Fibroblast of skin of right quadriceps (primary cell): Measurements from ENCODE around the gene PTP4A1.
"Not testable (repeated sequence)": the region's sequence is repeated elsewhere in the genome, so short reads cannot be mapped to it uniquely, and the experiment has no call there.

ENCODE experiments used
- DNase-seq: peaks from one replicate; pipeline ENCODE4 v3.0.0-alpha.2; 2013

PTP4A1 gene

DNA sequence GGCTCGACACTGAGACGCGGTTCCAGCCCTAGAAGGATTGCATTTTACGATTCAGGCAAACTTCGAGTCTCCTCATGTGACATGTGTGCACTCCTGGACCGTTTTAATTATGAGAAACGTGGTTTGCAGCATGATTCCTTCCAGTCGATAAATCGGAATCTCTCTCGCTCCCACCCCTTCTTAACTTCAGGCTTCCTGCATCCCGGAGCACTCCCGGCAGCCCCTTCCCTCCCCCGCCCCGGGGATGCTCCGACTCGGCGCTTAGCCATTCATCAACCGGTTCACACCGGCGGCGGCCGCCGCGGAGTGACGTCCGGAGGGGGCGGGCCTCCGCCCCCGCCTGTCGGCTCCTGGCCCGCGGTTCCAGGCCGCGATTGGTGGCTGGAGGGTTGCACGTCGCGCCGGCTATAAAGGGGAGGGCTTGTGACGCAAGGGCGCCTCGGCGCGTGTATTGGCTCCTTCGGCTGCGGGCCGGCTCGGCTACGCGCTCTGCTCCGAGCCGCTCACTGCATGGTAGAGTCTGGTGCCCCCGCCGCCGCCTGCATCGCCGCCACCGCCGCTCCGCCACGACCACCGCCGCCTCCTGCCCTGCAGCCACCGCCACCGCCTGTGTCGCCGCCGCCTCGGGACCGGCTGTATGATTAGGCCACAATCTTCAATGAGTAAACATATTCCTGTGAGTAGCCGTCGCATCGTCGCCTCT is at the start of gene PTP4A1, which contains the start of gene LOC128125822:
Gene PTP4A1 (plus strand): TSS at position 437 of the 703 bp plus-strand sequence. CDS start 4,401 bp downstream, outside the sequence.
Gene LOC128125822 (plus strand): TSS at position 437 of the 703 bp plus-strand sequence.
- peak; percentile 98 for DNase-seq

DNA sequence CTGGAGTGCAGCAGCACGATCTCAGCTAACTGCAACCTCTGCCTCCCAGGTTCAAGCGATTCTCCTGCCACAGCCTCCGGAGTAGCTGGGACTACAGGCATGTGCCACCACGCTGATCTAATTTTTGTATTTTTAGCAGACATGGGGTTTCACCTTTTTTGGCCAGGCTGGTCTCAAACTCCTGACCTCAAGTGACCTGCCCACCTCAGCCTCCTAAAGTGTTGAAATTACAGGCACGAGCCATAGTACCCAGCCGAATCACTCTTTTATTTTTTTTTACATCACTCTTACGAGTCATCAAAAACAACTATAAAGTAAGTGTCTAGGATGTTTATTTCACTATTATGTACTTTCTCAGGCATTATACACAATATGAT is 49.4 kb upstream of the PTP4A1 start:
- not testable (repeated sequence) for DNase-seq

DNA sequence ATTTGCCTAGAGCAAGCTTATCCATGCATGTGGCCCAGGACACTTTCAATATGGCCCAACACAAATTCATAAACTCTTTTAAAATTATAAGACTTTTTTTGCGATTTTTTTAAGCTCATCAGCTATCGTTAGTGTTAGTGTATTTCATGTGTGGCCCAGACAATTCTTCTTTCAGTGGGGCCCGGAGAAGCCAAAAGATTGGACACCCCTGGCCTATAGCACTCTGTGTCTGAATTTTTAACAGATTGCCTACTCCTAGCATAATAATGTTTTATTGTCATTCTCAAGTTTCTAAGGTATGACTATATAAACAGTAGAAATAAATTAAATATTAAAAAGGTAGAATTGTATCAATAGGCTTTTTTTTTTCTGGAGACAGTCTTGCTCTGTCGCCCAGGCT is 48.6 kb upstream of the PTP4A1 start:
- no peak for DNase-seq

DNA sequence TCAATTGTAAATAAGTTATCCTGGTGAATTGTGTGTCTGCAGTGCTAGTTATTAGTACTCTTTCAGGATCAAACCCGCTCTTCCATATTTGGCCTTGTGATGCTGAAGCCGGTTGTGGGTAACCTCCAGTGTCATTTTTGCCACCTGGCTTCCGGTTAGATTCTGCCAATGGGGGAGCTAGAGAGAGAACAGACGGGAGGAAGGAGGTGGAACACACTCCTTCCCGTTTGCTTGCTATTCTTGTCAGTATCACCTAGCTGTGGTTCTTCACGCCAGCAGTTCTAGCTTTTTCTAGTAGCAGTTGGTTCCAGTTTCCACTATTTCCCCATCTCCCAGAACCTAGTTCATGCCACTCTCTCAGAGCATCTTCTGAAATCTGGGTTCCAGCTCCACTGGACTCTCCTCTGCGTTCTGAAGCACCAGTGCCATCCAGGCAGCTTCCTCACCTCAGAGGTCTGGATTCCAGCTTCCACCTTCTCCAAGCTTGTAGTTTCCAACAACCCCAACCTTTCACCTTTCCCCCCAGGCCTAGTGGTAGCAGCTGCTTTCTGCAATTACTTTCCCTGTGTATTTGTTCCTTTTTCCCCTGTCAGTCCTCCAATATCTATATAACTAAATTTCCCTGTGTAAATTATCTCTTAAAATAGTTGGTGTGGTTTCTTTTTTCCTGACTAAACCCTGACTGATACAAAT is 46.9 kb upstream of the PTP4A1 start:
- no peak for DNase-seq

DNA sequence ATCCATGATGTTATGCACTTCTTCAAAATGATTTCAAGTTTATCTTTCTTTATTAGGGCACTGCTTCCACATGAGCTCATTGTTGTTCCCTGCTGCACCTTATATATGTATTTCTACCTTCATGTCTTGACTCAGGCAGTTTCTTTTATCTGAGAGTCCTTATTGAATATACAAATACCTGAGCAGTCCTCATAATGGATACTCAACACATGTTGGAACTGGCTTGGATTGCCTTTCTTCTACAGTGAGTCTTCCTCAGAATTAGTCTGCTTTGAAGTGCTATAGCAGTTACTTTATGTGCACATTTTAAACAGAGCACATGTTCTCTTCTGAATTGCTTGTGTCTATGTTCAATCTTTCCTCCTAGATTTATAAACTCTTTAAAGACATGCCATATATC is 45.3 kb upstream of the PTP4A1 start:
- DNase-seq: no peak

DNA sequence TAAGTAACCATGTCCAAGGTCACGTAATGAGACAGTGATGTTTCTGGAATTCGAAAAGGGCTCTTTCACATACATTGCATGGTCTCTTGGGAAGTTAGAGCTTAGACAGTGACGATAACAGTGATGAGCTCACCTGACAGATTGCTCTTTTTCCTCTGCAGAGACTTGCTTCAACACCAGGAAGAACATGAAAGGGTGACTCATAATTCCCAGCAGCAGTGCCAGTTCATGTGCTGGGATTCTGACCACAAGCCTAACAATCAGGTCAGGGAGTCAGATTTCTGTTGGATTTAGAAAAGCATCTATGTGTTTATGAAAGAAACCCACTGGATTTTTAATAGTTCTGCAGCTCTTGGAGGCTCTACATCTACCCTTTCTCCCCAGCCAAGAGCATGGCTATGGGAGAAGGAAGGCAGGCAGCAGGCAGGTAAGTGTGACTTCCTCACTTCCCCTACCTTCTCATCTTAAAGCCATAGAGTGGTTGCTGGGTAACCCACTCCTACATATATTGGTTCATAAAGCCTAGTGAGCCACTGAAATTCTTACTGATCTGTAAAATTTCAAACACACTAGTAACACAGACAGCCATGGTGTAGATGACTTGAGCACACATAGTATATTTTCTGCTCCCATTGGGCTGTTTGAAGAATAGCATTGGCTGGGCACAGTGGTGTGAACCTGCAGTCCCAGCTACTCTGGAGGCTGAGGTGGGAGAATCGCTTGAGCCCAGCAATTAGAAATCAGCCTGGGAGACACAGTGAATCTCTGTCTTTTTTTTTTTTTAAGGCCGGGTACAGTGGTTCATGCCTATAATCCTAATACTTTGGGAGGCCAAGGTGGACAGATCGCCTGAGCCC is 44.4 kb upstream of the PTP4A1 start:
- DNase-seq: peak; percentile 98

DNA sequence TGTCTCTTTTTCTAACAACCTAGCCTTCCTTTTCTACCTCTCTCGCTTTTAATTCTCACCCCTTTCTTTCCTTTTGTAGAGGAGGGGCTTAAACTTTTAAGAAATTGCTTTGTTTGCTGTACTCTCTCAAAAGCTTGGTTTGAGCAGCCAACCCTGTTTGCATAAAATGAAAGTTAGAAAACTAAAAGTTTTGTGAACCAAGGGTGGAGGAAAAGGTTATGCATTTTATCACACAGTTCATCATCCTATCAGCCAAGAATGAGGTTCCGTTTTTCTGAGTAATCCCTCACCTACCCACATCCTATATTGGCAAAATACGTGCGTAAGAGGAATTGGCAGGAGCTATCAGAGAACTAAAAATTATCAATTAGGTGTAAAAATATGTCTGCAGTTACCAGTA is 42.8 kb upstream of the PTP4A1 start:
- no peak for DNase-seq

DNA sequence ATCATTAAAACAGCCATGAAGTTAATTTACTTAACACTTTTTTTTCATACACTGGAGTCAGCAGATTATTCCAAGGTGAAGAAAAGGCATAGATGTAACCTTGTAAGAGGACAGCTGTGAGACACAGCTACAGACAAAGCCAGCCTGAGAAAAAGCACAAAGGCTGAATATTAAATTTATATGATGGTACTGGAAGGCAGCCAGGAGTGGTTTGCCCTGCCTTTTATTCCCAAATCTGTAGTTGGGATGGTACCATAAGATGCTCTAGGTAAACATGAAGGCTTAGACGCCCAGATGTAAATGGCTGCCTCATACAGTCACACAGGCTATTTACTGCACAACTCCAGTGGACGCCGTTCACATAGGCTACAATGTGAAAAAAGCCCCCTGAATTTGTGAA is 42.1 kb upstream of the PTP4A1 start:
- DNase-seq: no peak

DNA sequence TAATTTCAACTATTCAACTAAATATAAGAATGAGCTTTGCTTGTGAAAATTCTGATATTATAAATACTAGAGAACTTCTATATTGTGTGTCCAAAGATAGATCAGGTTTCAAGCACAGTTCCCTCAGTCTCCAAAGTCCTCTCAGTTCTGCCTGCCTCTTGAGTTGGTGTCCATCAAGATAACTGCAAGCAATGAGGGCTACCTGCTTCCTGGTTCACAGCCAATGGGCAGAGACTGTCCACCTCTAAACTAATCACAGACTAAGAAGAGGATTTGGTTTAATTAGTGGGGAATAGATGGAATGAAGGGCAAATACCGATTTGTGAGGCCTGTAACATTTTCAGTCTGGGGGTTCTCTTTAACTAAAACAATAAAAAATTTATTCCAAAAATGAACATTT is 41.3 kb upstream of the PTP4A1 start:
- DNase-seq: no peak

DNA sequence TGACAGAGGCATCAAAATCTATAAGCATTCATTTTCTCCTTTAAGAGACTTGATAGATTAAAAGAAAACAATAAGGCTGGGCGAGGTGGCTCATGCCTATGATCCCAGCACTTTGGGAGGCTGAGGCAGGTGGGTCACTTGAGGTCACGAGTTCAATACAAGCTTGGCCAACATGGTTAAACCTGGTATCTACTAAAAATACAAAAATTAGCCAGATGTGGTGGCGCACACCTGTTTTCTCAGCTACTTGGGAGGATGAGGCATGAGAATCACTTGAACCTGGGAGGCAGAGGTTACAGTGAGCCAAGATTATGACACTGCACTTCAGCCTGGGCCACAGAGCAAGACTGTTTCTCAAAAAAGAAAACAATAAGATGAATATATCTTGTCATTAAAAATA is 39.3 kb upstream of the PTP4A1 start:
- no peak for DNase-seq

DNA sequence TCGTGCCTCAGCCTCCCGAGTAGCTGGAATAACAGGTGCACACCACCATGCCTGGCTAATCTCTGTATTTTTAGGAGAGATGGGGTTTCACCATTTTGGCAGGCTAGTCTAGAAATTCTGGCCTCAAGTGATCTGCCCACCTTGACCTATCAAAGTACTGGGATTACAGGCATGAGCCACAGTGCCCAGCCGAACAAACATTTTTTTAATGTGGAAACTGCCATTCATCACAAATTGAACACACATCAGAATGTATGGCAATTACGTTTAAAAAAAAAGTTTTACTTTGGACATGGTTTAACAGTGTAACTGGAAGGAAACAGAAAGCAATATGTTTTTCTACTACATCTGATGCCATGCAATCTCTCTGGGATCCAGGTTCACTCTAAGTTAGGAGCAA is 38.3 kb upstream of the PTP4A1 start:
- no peak for DNase-seq

DNA sequence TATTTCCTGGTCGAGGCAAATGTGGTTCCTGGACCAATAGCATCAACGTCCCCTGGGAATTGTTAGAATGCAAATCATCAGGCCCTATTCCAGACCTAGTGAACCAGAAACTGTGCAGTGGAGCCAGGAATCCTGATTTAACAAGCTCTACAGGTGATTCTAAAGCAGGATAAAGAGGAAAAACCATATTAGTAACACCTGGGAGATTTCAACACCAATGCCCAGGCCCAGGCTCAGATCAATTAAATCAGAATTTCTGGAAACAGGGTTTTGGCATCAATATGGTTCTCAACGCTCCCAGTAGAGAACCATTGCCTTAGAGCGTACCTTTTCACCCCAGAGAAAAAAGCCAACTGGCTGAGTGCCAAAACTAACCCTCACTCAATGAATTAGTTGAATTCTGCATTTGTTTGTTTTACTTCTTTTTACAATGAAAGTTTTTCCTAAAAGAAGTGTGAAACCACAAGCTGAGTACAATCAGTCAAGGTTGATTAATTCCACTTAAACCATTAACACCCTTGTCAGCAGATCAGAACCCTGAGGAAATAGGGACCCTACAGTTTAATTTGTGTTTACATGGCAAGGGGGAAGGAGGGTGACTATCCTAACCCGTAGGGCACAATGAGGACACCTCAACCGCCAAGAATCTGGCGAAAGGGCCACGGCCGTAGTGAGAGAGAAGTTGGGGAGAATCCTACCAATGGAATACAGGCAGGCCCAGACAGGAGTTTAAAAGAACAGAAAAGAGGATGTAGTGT is 34.9 kb upstream of the PTP4A1 start:
- DNase-seq: peak; percentile 27

DNA sequence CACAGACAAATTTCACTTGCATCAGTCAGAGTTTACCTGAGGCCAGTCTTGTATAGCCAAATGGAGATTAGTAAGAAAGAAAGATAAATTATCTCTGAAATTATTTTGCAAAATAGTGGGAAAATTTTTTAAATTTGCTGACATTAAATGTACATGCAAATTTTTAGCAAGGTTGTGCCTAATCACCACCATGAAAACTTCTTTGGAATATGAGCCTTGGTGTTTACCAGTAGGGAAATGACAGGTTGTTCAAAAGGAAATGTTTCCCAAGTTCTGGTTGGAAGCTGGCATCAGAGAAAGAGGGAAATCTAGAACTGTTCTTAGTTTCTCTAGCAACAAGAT is 34.4 kb upstream of the PTP4A1 start:
- no peak for DNase-seq

DNA sequence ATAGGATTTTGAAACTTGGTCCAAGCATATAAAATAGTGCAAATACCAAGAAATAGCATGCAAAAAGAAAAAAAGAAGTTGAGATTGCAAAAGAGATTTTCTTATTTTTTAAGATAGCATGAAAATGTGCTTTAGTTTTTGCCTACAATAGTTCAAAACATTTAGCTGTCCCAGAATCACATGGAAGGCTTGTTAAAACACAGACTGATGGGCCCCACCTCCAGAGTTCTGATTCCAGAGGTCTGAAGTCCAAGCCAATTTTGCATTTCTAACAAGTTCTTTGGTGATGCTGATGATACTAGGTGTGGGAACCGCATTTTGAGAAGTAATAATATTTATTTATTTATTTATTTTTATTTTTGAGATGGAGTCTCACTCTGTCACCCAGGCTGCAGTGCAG is 33.7 kb upstream of the PTP4A1 start:
- DNase-seq: no peak

DNA sequence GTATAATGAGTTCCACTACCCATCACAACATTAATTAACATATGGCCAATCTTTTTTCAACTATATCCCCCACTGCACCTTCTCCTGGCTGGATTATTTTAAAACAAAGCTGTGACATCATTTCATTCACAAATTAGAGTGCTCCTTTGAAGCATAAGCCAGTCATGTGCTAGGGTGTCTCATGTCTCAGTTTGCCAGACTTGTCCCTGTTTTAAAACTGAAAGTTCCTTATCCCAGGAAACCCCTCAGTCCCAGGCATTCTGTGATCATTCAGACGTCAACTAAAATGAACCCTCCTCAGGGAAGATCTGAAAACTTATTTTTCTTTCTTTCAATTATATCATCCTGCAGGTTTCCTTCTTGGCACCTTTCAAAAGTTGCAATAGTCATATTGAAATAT is 29.3 kb upstream of the PTP4A1 start:
- no peak for DNase-seq

DNA sequence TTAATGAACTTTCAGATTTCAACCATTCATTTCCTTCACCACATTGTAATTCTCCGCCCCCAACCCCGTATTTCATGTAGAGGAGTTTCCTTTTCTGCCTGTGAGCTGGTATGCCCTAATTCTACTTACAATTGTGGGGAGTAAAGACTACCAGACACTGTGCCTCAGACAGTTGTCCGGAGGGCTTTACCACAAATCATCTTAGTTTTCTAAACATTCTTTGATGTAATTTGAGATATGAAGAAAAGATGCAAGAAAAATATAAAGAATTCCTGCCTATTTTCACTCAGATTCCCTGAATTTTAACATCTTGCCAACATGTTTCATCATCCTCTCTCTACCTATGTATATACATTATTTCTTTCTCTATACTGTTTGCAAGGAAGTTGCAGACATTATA is 28.3 kb upstream of the PTP4A1 start:
- DNase-seq: peak; percentile 8

DNA sequence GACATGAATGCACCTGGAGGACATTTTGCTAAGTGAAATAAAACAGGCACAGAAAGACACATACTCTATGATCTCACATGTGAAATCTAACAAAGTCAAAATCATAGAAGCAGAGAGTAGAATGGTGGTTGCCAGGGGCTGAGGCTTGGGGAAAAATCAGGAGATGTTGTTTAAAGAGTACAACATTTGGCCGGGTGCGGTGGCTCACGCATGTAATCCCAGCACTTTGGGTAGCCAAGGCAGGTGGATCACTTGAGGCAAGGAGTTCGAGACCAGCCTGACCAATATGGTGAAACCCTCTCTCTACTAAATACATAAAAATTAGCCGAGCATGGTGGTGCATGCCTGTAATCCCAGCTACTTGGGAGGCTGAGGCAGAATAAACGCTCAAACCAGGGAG is 26.0 kb upstream of the PTP4A1 start:
- DNase-seq: no peak

DNA sequence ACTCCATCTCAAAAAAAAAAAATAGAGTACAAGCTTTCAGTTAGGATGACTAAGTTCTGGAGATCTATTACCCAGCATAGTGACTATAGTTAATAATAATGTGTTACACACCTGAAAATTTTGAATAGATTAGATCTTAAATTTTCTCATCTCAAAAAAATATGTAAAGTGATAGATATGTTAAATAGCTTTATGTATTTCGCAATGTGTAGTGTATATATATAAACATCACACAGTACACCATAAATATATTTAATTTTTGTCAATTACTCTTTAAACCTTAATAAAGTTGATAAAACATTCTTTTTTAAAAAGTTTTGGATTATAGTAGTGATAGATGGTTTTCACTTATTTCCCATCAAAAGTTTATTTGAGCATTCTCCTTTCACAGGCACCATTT is 25.6 kb upstream of the PTP4A1 start:
- no peak for DNase-seq

DNA sequence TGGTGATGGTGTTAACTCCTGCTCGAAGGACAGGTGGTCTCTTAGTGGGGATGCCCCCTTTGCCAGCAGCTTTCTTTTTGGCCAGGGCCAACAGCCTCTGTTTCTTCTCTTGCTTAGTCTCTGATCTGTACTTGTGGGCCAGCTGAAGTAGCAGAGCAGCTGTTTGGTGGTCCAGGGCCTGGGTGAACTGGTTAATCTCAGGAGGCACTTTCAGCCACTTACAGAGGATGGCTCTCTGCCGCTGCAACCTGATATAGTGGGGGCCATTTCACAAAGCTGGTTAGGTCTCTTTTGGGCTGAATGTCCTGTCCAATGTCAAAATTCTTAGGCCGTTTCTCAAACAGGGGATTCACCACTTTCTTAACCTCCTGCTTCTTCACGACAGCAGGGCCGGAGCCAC is 23.2 kb upstream of the PTP4A1 start:
- DNase-seq: no peak

DNA sequence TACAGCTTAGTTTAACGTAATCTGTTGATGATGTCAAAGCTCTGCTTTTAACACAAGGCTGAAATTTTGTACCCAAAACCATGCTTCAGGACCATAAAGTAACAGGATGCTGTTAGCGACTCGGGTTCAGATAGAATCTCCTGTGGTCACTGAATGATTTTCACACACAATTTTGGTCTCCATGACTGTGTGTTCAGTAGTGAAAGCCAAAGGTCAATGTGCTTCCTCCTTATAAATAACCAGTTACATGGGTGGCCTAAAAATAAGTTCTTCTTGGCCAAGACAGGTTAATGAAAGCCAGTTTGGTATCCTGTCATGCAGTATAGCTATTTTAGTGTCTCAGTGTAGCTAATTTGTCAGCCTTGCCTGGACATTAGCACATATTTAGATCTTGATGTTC is 19.1 kb upstream of the PTP4A1 start:
- no peak for DNase-seq

DNA sequence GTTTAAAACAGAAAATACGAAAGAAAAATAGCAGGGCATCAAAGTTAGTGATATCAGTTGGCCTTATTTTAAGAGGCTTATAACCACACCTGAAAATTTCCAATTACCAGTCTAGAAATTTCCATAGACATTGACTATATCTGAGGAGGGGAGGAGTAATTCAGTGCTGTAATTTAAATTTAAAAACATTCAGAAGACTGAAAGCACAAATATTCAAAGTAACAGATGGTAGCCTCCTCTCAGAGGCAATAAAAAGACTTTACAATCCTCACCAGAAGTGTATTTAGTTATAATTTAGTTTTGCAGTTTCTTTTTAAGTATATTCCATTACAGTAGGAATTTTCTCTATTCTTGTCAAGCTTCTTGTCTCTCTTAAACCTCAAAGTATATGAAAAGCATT is 18.4 kb upstream of the PTP4A1 start:
- DNase-seq: no peak

DNA sequence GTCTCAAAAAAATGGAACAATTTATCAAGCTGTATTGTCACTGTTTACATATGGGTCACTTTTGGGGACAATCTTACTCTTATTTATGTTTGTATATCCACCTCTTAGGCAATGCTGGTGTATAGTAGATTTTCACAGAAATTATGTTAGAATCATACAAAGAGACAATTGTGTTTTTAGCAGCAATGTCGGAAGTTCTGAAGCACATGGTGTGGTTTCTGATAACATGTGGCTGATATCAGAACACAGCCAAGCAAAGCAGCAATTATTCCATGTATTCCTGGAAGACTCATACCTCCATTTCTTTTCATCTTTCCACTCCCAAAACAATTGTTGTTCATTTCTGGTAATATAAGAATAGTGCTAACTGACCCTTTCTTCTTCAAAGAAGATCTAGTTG is 17.5 kb upstream of the PTP4A1 start:
- no peak for DNase-seq

DNA sequence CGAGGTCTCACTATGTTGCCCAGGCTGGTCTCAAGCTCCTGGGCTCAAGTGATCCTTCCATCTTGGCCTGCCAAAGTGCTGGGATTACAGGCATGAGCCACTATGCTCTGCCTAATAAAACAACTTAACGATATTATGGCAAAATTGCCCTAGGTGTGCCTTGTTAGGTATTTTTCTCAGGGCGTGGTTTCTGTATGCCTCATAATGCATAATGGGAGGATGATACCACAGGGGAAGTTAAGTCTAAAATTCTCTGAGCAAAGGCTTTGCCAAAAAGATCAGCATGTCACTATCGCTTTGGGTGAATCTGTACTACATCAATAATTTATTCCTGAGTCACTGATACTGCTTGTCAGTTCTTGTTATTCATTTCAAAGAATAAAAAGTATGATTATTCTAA is 15.9 kb upstream of the PTP4A1 start:
- DNase-seq: no peak
